HFF-Myc (cell line): ENCODE results near the gene CNTROB.
A peak's percentile ranks its signal among the peaks of the same experiment; 100 is the strongest.

Experiments
- DNase-seq: peaks from one replicate; pipeline ENCODE4 v3.0.0-alpha.2; 2011; ENCODE audit warnings: low read depth; ENCODE audit errors: extremely low read depth
- H3K4me3 ChIP-seq: replicated peaks from 2 replicates; pipeline ENCODE4 v1.5.1; 2011; ENCODE audit warnings: low read depth, mild to moderate bottlenecking, control low read depth, low read length
- TF ChIP-seq, protein P1 (sequence below): IDR thresholded peaks from 2 replicates; pipeline ENCODE4 v1.5.1; 2012; ENCODE audit warnings: mild to moderate bottlenecking, low read depth, low read length, control low read depth; ENCODE audit errors: missing control alignments

CNTROB gene, protein sequence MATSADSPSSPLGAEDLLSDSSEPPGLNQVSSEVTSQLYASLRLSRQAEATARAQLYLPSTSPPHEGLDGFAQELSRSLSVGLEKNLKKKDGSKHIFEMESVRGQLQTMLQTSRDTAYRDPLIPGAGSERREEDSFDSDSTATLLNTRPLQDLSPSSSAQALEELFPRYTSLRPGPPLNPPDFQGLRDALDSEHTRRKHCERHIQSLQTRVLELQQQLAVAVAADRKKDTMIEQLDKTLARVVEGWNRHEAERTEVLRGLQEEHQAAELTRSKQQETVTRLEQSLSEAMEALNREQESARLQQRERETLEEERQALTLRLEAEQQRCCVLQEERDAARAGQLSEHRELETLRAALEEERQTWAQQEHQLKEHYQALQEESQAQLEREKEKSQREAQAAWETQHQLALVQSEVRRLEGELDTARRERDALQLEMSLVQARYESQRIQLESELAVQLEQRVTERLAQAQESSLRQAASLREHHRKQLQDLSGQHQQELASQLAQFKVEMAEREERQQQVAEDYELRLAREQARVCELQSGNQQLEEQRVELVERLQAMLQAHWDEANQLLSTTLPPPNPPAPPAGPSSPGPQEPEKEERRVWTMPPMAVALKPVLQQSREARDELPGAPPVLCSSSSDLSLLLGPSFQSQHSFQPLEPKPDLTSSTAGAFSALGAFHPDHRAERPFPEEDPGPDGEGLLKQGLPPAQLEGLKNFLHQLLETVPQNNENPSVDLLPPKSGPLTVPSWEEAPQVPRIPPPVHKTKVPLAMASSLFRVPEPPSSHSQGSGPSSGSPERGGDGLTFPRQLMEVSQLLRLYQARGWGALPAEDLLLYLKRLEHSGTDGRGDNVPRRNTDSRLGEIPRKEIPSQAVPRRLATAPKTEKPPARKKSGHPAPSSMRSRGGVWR

DNA sequence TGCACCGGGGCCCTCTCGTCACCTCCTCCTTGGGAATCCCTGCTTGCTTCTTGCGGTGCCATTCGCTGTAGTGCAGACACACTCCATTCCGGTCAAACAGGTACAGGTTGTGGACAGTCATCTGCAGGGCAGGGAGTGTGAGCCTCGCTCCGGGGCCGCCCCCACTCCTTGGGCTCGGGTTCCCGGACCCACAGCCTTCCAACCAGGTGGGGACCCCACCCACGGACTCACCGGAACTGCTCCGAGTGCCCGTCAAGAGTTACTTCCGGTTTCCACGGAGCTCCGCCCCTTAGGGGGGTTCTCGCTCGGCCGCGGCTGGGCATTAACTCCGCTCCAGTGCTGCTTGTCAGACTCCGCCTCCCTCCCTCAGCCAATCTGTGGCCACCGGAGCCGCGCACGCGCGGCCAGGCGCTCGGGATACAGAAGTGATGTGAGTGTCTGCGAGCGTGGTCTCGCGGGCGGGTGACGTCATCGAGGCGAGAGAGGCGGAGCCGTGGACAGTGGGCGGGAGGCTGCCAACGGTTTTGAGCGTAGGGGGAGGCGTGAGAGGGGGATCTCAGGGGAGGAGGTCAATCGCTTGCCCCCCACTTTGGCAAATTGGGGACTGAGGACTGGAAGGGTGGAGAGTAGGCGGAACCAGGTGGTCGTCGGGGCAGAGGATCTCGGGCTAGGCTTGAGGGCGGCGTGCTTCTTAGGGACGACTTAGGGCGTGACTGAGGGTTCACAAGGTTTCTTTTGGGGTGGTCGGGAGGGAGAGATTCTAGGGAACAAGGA lies at the start of gene CNTROB, which contains the start of gene TRAPPC1:
CNTROB (plus strand) TSS at position 498 of the 774 bp plus-strand sequence. CDS start 874 bp downstream, outside the sequence.
TRAPPC1 (minus strand) TSS at position 238 of the 774 bp plus-strand sequence; CDS start at position 121, 117 bp downstream.
- peak; percentile 93 for DNase-seq
- H3K4me3 ChIP-seq = peak within 1 kb of the TSS; percentile 87
- TF ChIP-seq, protein P1, sequence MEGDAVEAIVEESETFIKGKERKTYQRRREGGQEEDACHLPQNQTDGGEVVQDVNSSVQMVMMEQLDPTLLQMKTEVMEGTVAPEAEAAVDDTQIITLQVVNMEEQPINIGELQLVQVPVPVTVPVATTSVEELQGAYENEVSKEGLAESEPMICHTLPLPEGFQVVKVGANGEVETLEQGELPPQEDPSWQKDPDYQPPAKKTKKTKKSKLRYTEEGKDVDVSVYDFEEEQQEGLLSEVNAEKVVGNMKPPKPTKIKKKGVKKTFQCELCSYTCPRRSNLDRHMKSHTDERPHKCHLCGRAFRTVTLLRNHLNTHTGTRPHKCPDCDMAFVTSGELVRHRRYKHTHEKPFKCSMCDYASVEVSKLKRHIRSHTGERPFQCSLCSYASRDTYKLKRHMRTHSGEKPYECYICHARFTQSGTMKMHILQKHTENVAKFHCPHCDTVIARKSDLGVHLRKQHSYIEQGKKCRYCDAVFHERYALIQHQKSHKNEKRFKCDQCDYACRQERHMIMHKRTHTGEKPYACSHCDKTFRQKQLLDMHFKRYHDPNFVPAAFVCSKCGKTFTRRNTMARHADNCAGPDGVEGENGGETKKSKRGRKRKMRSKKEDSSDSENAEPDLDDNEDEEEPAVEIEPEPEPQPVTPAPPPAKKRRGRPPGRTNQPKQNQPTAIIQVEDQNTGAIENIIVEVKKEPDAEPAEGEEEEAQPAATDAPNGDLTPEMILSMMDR = no peak

DNA sequence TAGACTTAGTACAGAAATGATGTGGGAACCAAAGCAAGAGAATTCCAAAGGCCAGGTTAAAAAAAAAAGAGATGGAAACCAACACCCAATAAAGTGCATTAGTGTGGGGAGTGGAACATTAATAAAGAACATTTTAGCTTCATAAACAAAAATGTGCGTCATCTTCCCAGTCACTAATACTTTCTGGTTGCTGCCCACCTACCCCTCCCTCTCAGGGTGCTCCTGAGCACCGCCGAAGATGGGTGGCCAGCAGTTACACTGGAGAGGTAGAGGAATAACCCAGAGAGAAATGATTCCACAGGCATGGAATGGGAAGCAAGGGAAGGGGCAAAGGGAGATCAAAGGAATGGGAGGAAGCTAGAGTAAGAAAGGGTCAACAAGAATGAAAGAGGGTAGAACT lies 49.4 kb upstream of the CNTROB start:
- peak overlapping the region; percentile 12; the same call in 1 of the 2 replicates for H3K4me3 ChIP-seq

DNA sequence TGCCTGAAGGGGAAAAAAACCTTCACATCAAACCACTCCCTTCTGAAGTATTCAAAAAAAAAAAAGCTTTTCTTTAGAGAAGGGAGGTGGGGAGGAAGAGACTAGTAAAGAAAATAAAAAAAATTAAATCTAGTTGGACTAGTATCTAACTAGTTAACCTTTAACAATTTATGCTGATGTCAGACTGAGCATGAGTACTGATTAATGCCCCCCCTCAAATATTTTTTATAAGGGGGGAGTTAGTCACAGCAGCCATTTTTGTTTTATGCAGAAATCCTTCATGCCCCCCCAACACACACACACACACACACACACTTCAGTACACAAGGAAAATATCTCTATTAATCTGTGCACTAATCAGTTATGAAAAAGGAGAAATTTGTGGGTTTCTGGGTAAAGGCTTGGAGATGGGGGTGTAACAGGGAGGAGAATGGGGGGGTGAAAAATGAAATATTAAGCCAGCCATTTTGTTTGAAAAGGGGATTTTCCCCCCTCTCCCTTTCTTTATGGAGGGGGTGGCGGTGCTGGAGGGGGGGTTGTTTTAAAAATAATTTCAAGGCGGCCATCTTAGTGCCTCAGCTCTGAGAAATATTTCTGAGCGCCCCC lies 48.1 kb upstream of the CNTROB start:
- H3K4me3 ChIP-seq = peak overlapping the region; percentile 45

More for the DNA sequence above, 49.4 kb upstream of the CNTROB start:
- DNase-seq = no peak
- TF ChIP-seq, protein P1 = no peak

DNA sequence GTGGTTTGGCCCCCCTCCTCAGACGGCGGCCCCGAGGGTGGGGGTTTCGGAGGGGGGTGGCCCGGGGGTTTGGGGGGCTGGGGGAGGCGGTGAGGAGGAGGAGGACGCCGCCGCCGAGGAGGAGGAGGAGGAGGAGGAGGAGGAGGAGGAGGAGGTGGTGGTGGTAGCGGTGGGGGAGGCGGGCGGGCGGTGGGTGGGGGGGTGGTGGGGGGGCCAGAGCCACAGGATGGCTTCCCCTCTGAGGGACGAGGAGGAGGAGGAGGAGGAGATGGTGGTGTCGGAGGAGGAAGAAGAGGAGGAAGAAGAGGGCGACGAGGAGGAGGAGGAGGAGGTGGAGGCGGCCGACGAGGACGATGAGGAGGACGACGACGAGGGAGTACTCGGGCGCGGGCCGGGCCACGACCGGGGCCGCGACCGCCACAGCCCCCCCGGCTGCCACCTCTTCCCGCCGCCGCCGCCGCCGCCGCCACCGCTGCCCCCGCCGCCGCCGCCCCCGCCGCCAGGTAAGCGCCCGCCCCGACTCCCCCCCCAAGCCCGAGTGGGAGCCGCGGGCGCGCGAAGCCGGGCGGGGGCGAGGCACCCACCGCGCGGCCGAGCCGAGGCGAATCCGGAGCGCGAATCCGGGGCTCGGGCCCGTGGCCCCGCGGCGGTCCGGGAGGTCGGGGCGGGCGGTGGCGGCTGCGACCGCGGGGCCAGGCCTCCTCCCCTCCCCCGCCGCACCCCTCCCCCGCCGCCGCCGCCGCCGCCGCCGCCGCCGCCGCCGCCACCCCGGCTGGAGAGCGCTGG lies 47.2 kb upstream of the CNTROB start:
- H3K4me3 ChIP-seq = peak overlapping the region; percentile 78
- DNase-seq = no peak
- TF ChIP-seq, protein P1 = no peak

More for the DNA sequence above, 48.1 kb upstream of the CNTROB start:
- DNase-seq = no peak
- TF ChIP-seq, protein P1 = no peak

DNA sequence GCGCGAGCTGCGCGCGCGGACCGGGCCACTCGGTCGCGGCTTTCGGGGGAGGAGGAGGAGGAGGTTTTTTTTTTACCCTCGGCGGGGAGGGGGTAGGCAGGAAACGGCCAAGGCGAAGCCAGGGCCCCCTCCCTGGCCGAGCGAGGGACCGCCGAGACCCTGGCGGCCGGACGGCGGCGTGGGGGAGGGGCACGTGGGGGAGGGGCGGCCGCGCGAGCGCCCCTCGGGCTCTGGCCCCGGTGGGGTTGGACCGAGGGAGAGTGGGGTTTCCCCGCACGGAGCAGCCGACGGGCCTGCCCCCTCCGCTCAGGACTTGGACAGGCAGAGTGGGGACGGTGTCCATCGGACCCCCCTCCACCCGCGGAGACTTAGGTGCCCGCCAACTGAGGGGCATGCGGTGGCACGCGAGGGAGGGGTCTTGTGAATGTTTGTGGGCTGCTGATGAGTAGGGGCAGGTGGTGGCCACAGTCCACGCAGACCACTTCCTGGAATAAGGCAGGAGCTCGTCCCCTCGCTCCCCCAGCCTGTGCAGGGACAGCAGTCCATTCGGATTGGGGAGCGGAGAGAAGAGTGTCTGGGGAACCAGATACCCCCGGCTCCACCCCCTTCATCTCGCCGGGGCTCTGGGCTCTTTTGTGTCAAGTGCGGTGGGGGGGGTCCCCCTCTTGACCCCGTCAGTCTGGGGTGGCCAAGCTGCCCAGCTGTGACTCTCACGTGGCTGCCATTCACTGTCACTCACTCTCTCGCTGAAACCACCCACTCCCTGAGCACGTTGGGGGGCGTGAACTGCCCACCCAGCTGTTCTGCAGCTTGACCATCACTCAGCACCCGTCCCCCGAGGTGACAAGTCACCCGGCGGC lies 46.4 kb upstream of the CNTROB start:
- no peak for DNase-seq
- TF ChIP-seq, protein P1 = no peak
- H3K4me3 ChIP-seq = peak overlapping the region; percentile 78
